Dermis blood vessel endothelial cell (primary cell): ENCODE results near the gene PSMB4. TPM values are rescaled to one million over a fixed set of nuclear protein-coding genes. Genes with fewer than 3 reads are reported as not detected.

Source experiments
- DNase-seq: peaks from one replicate; pipeline ENCODE4 v3.0.0; 2010
- total RNA-seq: library from RNA; depleted of rRNA; stranded (reverse); fragments of >200 nt; gene quantifications from 2 replicates; pipeline ENCODE4 v1.2.3, GENCODE V29; 2014

Gene PSMB4
- total RNA-seq, 1 donor from 2014 or later, result 414 TPM

GRCh38 chr1:151443846-151444782 lies 44.7 kb downstream of the PSMB4 start:
- DNase-seq, result peak; percentile 89

GRCh38 chr1:151444783-151445177 lies 45.4 kb downstream of the PSMB4 start:
- DNase-seq, result no peak

- no peak for DNase-seq
Observed at GRCh38 chr1:151447696-151448095, 48.3 kb downstream of the PSMB4 start.

Other genes starting within 250 kb of the PSMB4 start
- gene TNFAIP8L2, start 242.9 kb upstream of the PSMB4 start, total RNA-seq, result 0.14 TPM in 1 of 2 replicates, not detected in the other
- gene LYSMD1, start 233.7 kb upstream of the PSMB4 start, total RNA-seq, result 3.3 and 5.3 TPM in 2 replicates
- 21.1 and 23.8 TPM in 2 replicates for gene SCNM1, start 233.4 kb upstream of the PSMB4 start, total RNA-seq
- gene TMOD4, start 223.6 kb upstream of the PSMB4 start, total RNA-seq, result 0.56 TPM in 1 of 2 replicates, not detected in the other
- gene VPS72, start 209.4 kb upstream of the PSMB4 start, total RNA-seq, result 46.8 and 64.3 TPM in 2 replicates
- gene PIP5K1A, start 201.0 kb upstream of the PSMB4 start, total RNA-seq, result 44.4 and 57.6 TPM in 2 replicates
- 231 and 242 TPM in 2 replicates for gene PSMD4, start 144.8 kb upstream of the PSMB4 start, total RNA-seq
- gene ZNF687, start 117.3 kb upstream of the PSMB4 start, total RNA-seq, result 12.6 and 16.6 TPM in 2 replicates
- 45.5 and 55.3 TPM in 2 replicates for gene PI4KB, start 72.2 kb upstream of the PSMB4 start, total RNA-seq
- 68.8 and 73.3 TPM in 2 replicates for gene RFX5, start 52.3 kb upstream of the PSMB4 start, total RNA-seq
- 5.3 TPM in 2 replicates for gene SELENBP1, start 26.9 kb upstream of the PSMB4 start, total RNA-seq
- 20.3 and 26.2 TPM in 2 replicates for gene POGZ, start 59.9 kb downstream of the PSMB4 start, total RNA-seq
- 0.42 and 2.4 TPM in 2 replicates for gene CGN, start 111.8 kb downstream of the PSMB4 start, total RNA-seq
- 6.0 and 8.2 TPM in 2 replicates for gene TUFT1, start 140.7 kb downstream of the PSMB4 start, total RNA-seq
- gene SNX27, start 212.5 kb downstream of the PSMB4 start, total RNA-seq, result 15.8 and 24.3 TPM in 2 replicates